GM10266 (cell line): ENCODE data around the gene ACER2.

Source experiments
- DNase-seq: peaks from one replicate; pipeline ENCODE4 v3.0.0; 2012; ENCODE audit errors: extremely low spot score
- TF ChIP-seq, protein P1 (sequence below): IDR thresholded peaks from 2 replicates; pipeline ENCODE4 v1.5.1; 2012; ENCODE audit warnings: mild to moderate bottlenecking, low read depth; ENCODE audit not compliant: control insufficient read depth, insufficient read depth; ENCODE audit errors: missing control alignments

Gene ACER2

GRCh38 chr9:19456426-19456825, 47.6 kb downstream of the ACER2 start:
- TF ChIP-seq, protein P1, sequence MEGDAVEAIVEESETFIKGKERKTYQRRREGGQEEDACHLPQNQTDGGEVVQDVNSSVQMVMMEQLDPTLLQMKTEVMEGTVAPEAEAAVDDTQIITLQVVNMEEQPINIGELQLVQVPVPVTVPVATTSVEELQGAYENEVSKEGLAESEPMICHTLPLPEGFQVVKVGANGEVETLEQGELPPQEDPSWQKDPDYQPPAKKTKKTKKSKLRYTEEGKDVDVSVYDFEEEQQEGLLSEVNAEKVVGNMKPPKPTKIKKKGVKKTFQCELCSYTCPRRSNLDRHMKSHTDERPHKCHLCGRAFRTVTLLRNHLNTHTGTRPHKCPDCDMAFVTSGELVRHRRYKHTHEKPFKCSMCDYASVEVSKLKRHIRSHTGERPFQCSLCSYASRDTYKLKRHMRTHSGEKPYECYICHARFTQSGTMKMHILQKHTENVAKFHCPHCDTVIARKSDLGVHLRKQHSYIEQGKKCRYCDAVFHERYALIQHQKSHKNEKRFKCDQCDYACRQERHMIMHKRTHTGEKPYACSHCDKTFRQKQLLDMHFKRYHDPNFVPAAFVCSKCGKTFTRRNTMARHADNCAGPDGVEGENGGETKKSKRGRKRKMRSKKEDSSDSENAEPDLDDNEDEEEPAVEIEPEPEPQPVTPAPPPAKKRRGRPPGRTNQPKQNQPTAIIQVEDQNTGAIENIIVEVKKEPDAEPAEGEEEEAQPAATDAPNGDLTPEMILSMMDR, result no peak
- no peak for DNase-seq

DNA sequence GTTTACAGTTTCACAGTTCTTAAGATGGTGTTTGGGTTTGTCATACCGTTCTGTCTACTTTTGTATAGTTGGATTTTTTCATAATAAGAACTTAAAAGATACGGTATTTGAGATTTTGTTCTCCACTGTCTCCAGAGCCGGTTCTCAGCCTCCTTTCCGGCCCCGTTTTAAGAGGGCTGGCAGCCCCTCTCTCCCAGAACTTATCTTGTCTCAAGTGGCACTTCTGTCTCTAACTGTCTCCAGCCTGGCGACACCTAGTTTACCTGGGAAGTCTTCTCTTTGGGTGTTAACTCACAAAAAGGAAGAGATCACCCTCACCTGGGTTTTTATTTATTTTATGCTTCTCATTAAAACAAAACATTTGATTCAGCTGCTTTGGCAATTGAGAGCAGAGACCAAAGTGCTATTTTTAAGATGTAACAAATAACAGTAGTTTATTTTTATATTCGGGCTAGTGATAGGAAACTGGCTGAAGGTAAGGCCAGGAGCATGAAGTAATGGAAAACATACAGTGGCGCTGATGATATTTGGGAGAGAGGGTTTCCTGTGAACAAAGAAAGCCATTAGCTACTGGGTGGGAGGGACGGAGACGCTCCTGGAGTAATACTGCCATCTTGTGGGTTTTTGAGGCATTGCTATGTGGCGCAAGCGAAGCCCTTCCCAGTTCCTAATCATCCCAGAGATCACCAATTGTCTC, 48.3 kb downstream of the ACER2 start:
- TF ChIP-seq, protein P1, result peak; percentile 93
- DNase-seq, result peak; percentile 83

DNA sequence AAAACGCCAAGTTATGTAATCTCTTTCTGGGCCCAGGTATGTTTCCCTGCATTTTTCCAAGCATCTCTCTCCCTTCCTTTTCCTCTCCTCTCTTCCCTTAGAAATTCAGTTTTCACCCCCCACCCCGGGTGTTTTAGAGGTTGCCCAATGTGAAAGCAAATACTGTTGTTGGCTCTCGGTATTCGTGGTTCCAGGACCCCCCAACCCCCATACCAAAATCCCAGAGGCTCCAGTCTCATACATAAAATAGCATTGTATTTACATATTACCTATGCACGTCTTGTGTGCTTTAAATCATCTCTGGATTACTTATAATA, 48.8 kb downstream of the ACER2 start:
- DNase-seq, result no peak
- TF ChIP-seq, protein P1, result no peak

- no peak for DNase-seq
- TF ChIP-seq, protein P1, result no peak
Measured at GRCh38 chr9:19460243-19460642, 51.4 kb downstream of the ACER2 start.

- no peak for DNase-seq
- TF ChIP-seq, protein P1, result no peak
Measured at GRCh38 chr9:19461135-19461534, 52.3 kb downstream of the ACER2 start.

- TF ChIP-seq, protein P1, result no peak
- DNase-seq, result no peak
Measured at GRCh38 chr9:19464061-19464763, 55.4 kb downstream of the ACER2 start.
